ENCODE measurements around the gene KIRREL3.

The KIRREL3 gene

GRCh38 chr11:126924376-126925040 lies 76.1 kb downstream of the KIRREL3 start:
- H3K27ac ChIP-seq (ENCODE audit: low read depth, low read length), result no peak overlapping the region
- H3K36me3 ChIP-seq (ENCODE audit: control insufficient read depth in 5 of 5, insufficient read depth in 5 of 5, low read length in 5 of 5), result no peaks in the 10 kb centered on the region
- peaks cover 0 to 5% (median 3%) of the 10 kb centered on the region in 5 donors for H3K27me3 ChIP-seq (ENCODE audit: control insufficient read depth in 5 of 5, insufficient read depth in 4 of 5, low read length in 5 of 5)
- H3K9me3 ChIP-seq (ENCODE audit: control insufficient read depth in 5 of 5, low read length in 5 of 5), result peaks cover 0 to 2% (median 0%) of the 10 kb centered on the region in 5 donors
- H3K4me1 ChIP-seq (ENCODE audit: control insufficient read depth in 5 of 5, insufficient read depth in 5 of 5, low read length in 5 of 5), result peaks cover 0 to 7% (median 4%) of the 10 kb centered on the region in 5 donors
- H3K9ac ChIP-seq (ENCODE audit: low read length in 5 of 5), result no peak overlapping the region
- no peak overlapping the region for H3K4me3 ChIP-seq (ENCODE audit: low read depth in 1 of 5, low read length in 5 of 5)

GRCh38 chr11:126920833-126921232 lies 79.7 kb downstream of the KIRREL3 start:
- H3K27me3 ChIP-seq (ENCODE audit: control insufficient read depth in 5 of 5, insufficient read depth in 4 of 5, low read length in 5 of 5), result peaks cover 0 to 5% (median 3%) of the 10 kb centered on the region in 5 donors
- no peak overlapping the region for H3K9ac ChIP-seq (ENCODE audit: low read length in 5 of 5)
- H3K4me3 ChIP-seq (ENCODE audit: low read depth in 1 of 5, low read length in 5 of 5), result no peak overlapping the region
- no peaks in the 10 kb centered on the region for H3K4me1 ChIP-seq (ENCODE audit: control insufficient read depth in 5 of 5, insufficient read depth in 5 of 5, low read length in 5 of 5)
- H3K27ac ChIP-seq (ENCODE audit: low read depth, low read length), result no peak overlapping the region
- no peaks in the 10 kb centered on the region for H3K36me3 ChIP-seq (ENCODE audit: control insufficient read depth in 5 of 5, insufficient read depth in 5 of 5, low read length in 5 of 5)
- peaks cover 0 to 2% (median 0%) of the 10 kb centered on the region in 5 donors for H3K9me3 ChIP-seq (ENCODE audit: control insufficient read depth in 5 of 5, low read length in 5 of 5)

- H3K4me1 ChIP-seq (ENCODE audit: control insufficient read depth in 5 of 5, insufficient read depth in 5 of 5, low read length in 5 of 5), result no peaks in the 10 kb centered on the region
- no peak overlapping the region for H3K4me3 ChIP-seq (ENCODE audit: low read depth in 1 of 5, low read length in 5 of 5)
- peaks cover 0 to 2% (median 0%) of the 10 kb centered on the region in 5 donors for H3K9me3 ChIP-seq (ENCODE audit: control insufficient read depth in 5 of 5, low read length in 5 of 5)
- no peak overlapping the region for H3K27ac ChIP-seq (ENCODE audit: low read depth, low read length)
- no peak overlapping the region for H3K9ac ChIP-seq (ENCODE audit: low read length in 5 of 5)
- no peaks in the 10 kb centered on the region for H3K36me3 ChIP-seq (ENCODE audit: control insufficient read depth in 5 of 5, insufficient read depth in 5 of 5, low read length in 5 of 5)
- H3K27me3 ChIP-seq (ENCODE audit: control insufficient read depth in 5 of 5, insufficient read depth in 4 of 5, low read length in 5 of 5), result peaks cover 0 to 4% (median 0%) of the 10 kb centered on the region in 5 donors
These were observed 81.3 kb downstream of the KIRREL3 start for GRCh38 chr11:126919147-126919823.

GRCh38 chr11:126918556-126918955 lies 82.0 kb downstream of the KIRREL3 start:
- Histone ChIP-seq H3K4me3 (ENCODE audit: low read depth in 1 of 5, low read length in 5 of 5) (no peak overlapping the region), H3K36me3 (ENCODE audit: control insufficient read depth in 5 of 5, insufficient read depth in 5 of 5, low read length in 5 of 5) (no peaks in the 10 kb centered on the region), H3K4me1 (ENCODE audit: control insufficient read depth in 5 of 5, insufficient read depth in 5 of 5, low read length in 5 of 5) (no peaks in the 10 kb centered on the region), H3K9me3 (ENCODE audit: control insufficient read depth in 5 of 5, low read length in 5 of 5) (peaks cover 0 to 2% (median 0%) of the 10 kb centered on the region in 5 donors), H3K9ac (ENCODE audit: low read length in 5 of 5) (no peak overlapping the region), H3K27ac (ENCODE audit: low read depth, low read length) (no peak overlapping the region), H3K27me3 (ENCODE audit: control insufficient read depth in 5 of 5, insufficient read depth in 4 of 5, low read length in 5 of 5) (no peaks in the 10 kb centered on the region)

GRCh38 chr11:126917531-126918204 lies 82.9 kb downstream of the KIRREL3 start:
- Histone ChIP-seq H3K9me3 (ENCODE audit: control insufficient read depth in 5 of 5, low read length in 5 of 5) (peaks cover 0 to 2% (median 0%) of the 10 kb centered on the region in 5 donors), H3K36me3 (ENCODE audit: control insufficient read depth in 5 of 5, insufficient read depth in 5 of 5, low read length in 5 of 5) (no peaks in the 10 kb centered on the region), H3K27me3 (ENCODE audit: control insufficient read depth in 5 of 5, insufficient read depth in 4 of 5, low read length in 5 of 5) (no peaks in the 10 kb centered on the region), H3K9ac (ENCODE audit: low read length in 5 of 5) (no peak overlapping the region), H3K27ac (ENCODE audit: low read depth, low read length) (no peak overlapping the region), H3K4me3 (ENCODE audit: low read depth in 1 of 5, low read length in 5 of 5) (no peak overlapping the region), H3K4me1 (ENCODE audit: control insufficient read depth in 5 of 5, insufficient read depth in 5 of 5, low read length in 5 of 5) (no peaks in the 10 kb centered on the region)

- Histone ChIP-seq H3K4me3 (ENCODE audit: low read depth in 1 of 5, low read length in 5 of 5) (no peak overlapping the region), H3K9ac (ENCODE audit: low read length in 5 of 5) (no peak overlapping the region), H3K9me3 (ENCODE audit: control insufficient read depth in 5 of 5, low read length in 5 of 5) (no peaks in the 10 kb centered on the region), H3K27ac (ENCODE audit: low read depth, low read length) (no peak overlapping the region), H3K27me3 (ENCODE audit: control insufficient read depth in 5 of 5, insufficient read depth in 4 of 5, low read length in 5 of 5) (no peaks in the 10 kb centered on the region), H3K4me1 (ENCODE audit: control insufficient read depth in 5 of 5, insufficient read depth in 5 of 5, low read length in 5 of 5) (no peaks in the 10 kb centered on the region), H3K36me3 (ENCODE audit: control insufficient read depth in 5 of 5, insufficient read depth in 5 of 5, low read length in 5 of 5) (no peaks in the 10 kb centered on the region)
These were observed 85.1 kb downstream of the KIRREL3 start for GRCh38 chr11:126915430-126915829.

- Histone ChIP-seq H3K36me3 (ENCODE audit: control insufficient read depth in 5 of 5, insufficient read depth in 5 of 5, low read length in 5 of 5) (no peaks in the 10 kb centered on the region), H3K27ac (ENCODE audit: low read depth, low read length) (no peak overlapping the region), H3K4me3 (ENCODE audit: low read depth in 1 of 5, low read length in 5 of 5) (no peak overlapping the region), H3K4me1 (ENCODE audit: control insufficient read depth in 5 of 5, insufficient read depth in 5 of 5, low read length in 5 of 5) (no peaks in the 10 kb centered on the region), H3K9ac (ENCODE audit: low read length in 5 of 5) (no peak overlapping the region), H3K9me3 (ENCODE audit: control insufficient read depth in 5 of 5, low read length in 5 of 5) (no peaks in the 10 kb centered on the region), H3K27me3 (ENCODE audit: control insufficient read depth in 5 of 5, insufficient read depth in 4 of 5, low read length in 5 of 5) (no peaks in the 10 kb centered on the region)
These were observed 85.6 kb downstream of the KIRREL3 start for GRCh38 chr11:126914941-126915340.

GRCh38 chr11:126914166-126914565 lies 86.4 kb downstream of the KIRREL3 start:
- Histone ChIP-seq H3K36me3 (ENCODE audit: control insufficient read depth in 5 of 5, insufficient read depth in 5 of 5, low read length in 5 of 5) (no peaks in the 10 kb centered on the region), H3K27me3 (ENCODE audit: control insufficient read depth in 5 of 5, insufficient read depth in 4 of 5, low read length in 5 of 5) (no peaks in the 10 kb centered on the region), H3K4me1 (ENCODE audit: control insufficient read depth in 5 of 5, insufficient read depth in 5 of 5, low read length in 5 of 5) (no peaks in the 10 kb centered on the region)

GRCh38 chr11:126904520-126904919 lies 96.0 kb downstream of the KIRREL3 start:
- no peak overlapping the region for H3K27ac ChIP-seq (ENCODE audit: low read depth, low read length)
- no peak overlapping the region for H3K9ac ChIP-seq (ENCODE audit: low read length in 5 of 5)
- H3K36me3 ChIP-seq (ENCODE audit: control insufficient read depth in 5 of 5, insufficient read depth in 5 of 5, low read length in 5 of 5), result no peaks in the 10 kb centered on the region
- H3K4me3 ChIP-seq (ENCODE audit: low read depth in 1 of 5, low read length in 5 of 5), result no peak overlapping the region
- H3K27me3 ChIP-seq (ENCODE audit: control insufficient read depth in 5 of 5, insufficient read depth in 4 of 5, low read length in 5 of 5), result no peaks in the 10 kb centered on the region
- H3K9me3 ChIP-seq (ENCODE audit: control insufficient read depth in 5 of 5, low read length in 5 of 5), result no peaks in the 10 kb centered on the region
- no peaks in the 10 kb centered on the region for H3K4me1 ChIP-seq (ENCODE audit: control insufficient read depth in 5 of 5, insufficient read depth in 5 of 5, low read length in 5 of 5)

More at GRCh38 chr11:126914166-126914565, 86.4 kb downstream of the KIRREL3 start:
- H3K4me3 ChIP-seq (ENCODE audit: low read depth in 1 of 5, low read length in 5 of 5), result no peak overlapping the region
- H3K9me3 ChIP-seq (ENCODE audit: control insufficient read depth in 5 of 5, low read length in 5 of 5), result no peaks in the 10 kb centered on the region
- no peak overlapping the region for H3K9ac ChIP-seq (ENCODE audit: low read length in 5 of 5)
- H3K27ac ChIP-seq (ENCODE audit: low read depth, low read length), result no peak overlapping the region

GRCh38 chr11:126901783-126902182 lies 98.8 kb downstream of the KIRREL3 start:
- H3K4me3 ChIP-seq (ENCODE audit: low read depth in 1 of 5, low read length in 5 of 5), result no peak overlapping the region
- no peak overlapping the region for H3K9ac ChIP-seq (ENCODE audit: low read length in 5 of 5)
- H3K27me3 ChIP-seq (ENCODE audit: control insufficient read depth in 5 of 5, insufficient read depth in 4 of 5, low read length in 5 of 5), result no peaks in the 10 kb centered on the region
- no peaks in the 10 kb centered on the region for H3K4me1 ChIP-seq (ENCODE audit: control insufficient read depth in 5 of 5, insufficient read depth in 5 of 5, low read length in 5 of 5)
- H3K9me3 ChIP-seq (ENCODE audit: control insufficient read depth in 5 of 5, low read length in 5 of 5), result peaks cover 0 to 4% (median 0%) of the 10 kb centered on the region in 5 donors
- no peaks in the 10 kb centered on the region for H3K36me3 ChIP-seq (ENCODE audit: control insufficient read depth in 5 of 5, insufficient read depth in 5 of 5, low read length in 5 of 5)
- H3K27ac ChIP-seq (ENCODE audit: low read depth, low read length), result no peak overlapping the region

Measured in subcutaneous abdominal adipose tissue (tissue), 5 donors.